Lung (tissue), 12 donors: ENCODE measurements around the gene COL1A2. TPM values are rescaled to one million over a fixed set of nuclear protein-coding genes. Genes with fewer than 3 reads are reported as not detected.

Experiments
- ATAC-seq: fragments of 200-7000 bp; cut with Tn5 transposase; one replicate; pipeline ENCODE4 v1.9.1; 2020; ENCODE audit warnings: moderate number of reproducible peaks; ENCODE audit not compliant: insufficient read depth, low FRiP score
- DNase-seq, 3 donors: peaks; one replicate each; pipeline ENCODE4 v3.0.0-alpha.2; 2013 to 2017
- H3K27ac ChIP-seq, 2 donors: one replicate each; pipeline ENCODE4 v1.5.1; 2013; ENCODE audit warnings: mild to moderate bottlenecking in 2 of 2, moderate library complexity in 2 of 2, control low read depth in 1 of 2, inconsistent platforms in 1 of 2, low read depth in 1 of 2, low read length in 1 of 2
- H3K27me3 ChIP-seq, 3 donors: one replicate each; pipeline ENCODE4 v1.5.1; 2013; ENCODE audit warnings: low read length in 2 of 3; ENCODE audit not compliant: control insufficient read depth in 3 of 3, insufficient read depth in 3 of 3
- H3K36me3 ChIP-seq, 4 donors: one replicate each; pipeline ENCODE4 v1.5.1; 2013; ENCODE audit warnings: low read length in 4 of 4, mild to moderate bottlenecking in 1 of 4, moderate library complexity in 1 of 4; ENCODE audit not compliant: control insufficient read depth in 4 of 4, insufficient read depth in 4 of 4
- H3K4me1 ChIP-seq, 5 donors: one replicate each; pipeline ENCODE4 v1.5.1; 2013; ENCODE audit warnings: low read length in 5 of 5, mild to moderate bottlenecking in 2 of 5, moderate library complexity in 1 of 5; ENCODE audit not compliant: control insufficient read depth in 5 of 5, insufficient read depth in 5 of 5
- H3K4me3 ChIP-seq: one replicate; pipeline ENCODE4 v1.5.1; 2013; ENCODE audit warnings: mild to moderate bottlenecking, control low read depth, moderate library complexity
- H3K9ac ChIP-seq, 2 donors: one replicate each; pipeline ENCODE4 v1.5.1; 2013; ENCODE audit warnings: low read length in 2 of 2, control low read depth in 1 of 2; ENCODE audit not compliant: insufficient read depth in 1 of 2
- H3K9me3 ChIP-seq, 4 donors: one replicate each; pipeline ENCODE4 v1.5.1; 2013; ENCODE audit warnings: low read length in 3 of 4, mild to moderate bottlenecking in 1 of 4, moderate library complexity in 1 of 4; ENCODE audit not compliant: control insufficient read depth in 4 of 4, insufficient read depth in 3 of 4
- CTCF ChIP-seq: IDR thresholded peaks from 2 replicates; pipeline ENCODE4 v1.5.1; 2012; ENCODE audit warnings: mild to moderate bottlenecking; ENCODE audit errors: control extremely low read depth, extremely low read depth
- WGBS, 2 donors: extraction: QIAGEN DNeasy Blood & Tissue Kit; methylation state at CpG; one replicate each; pipeline ENCODE4 v1.1.7; 2013; 5-methylcytosine and 5-hydroxymethylcytosine counted together
- polyA plus RNA-seq, 2 donors: library from polyadenylated mRNA; stranded (reverse); fragments of 200-250 nt; gene quantifications; one replicate each; pipeline ENCODE4 v1.2.1, GENCODE V29; 2013
- total RNA-seq, 2 donors: library from RNA; depleted of rRNA in 1 of 2; stranded (reverse); fragments of >200 nt in 1 of 2; gene quantifications; one replicate each; pipeline ENCODE4 v1.2.1, GENCODE V29; 2014 to 2021
- donor health status: control.
- donor health status: control.
- donor health status: Bipolar disorder and iron deficiency.
- donor health status: healthy.
- donor health status: DM: yes; HTN: yes; CAD: no.

COL1A2 gene
- total and polyA plus RNA-seq, 4 donors: 66.3 to 1,768 (median 336) TPM

GRCh38 chr7:94397722-94398121, 3.0 kb downstream of the COL1A2 start:
- WGBS, 2 donors: 75 to 87% methylated on average over 1 of the region's 1 CpG
- no peak overlapping the region for H3K4me3 ChIP-seq
- TF ChIP-seq CTCF: no peak

GRCh38 chr7:94398841-94399240, 4.1 kb downstream of the COL1A2 start:
- Histone ChIP-seq H3K27ac (no peak overlapping the region), H3K4me3 (no peak overlapping the region), H3K4me1 (peaks cover 0 to 27% (median 2%) of the 10 kb centered on the region in 5 donors), H3K9ac (peak overlapping the region in 1 of 2 donors; percentile 68), H3K27me3 (no peaks in the 10 kb centered on the region), H3K36me3 (peaks cover 0 to 47% (median 22%) of the 10 kb centered on the region in 4 donors), H3K9me3 (no peaks in the 10 kb centered on the region)
- WGBS, 2 donors: 74 to 80% methylated on average over 6 of the region's 6 CpGs
- no peak for DNase-seq
- TF ChIP-seq CTCF: no peak
- ATAC-seq: no peak

More at GRCh38 chr7:94397722-94398121, 3.0 kb downstream of the COL1A2 start:
- DNase-seq: no peak
- H3K4me1 ChIP-seq: peaks cover 0 to 39% (median 7%) of the 10 kb centered on the region in 5 donors
- no peak overlapping the region for H3K27ac ChIP-seq
- no peaks in the 10 kb centered on the region for H3K9me3 ChIP-seq
- H3K9ac ChIP-seq: peak overlapping the region in 1 of 2 donors; percentile 99
- H3K27me3 ChIP-seq: no peaks in the 10 kb centered on the region
- no peak for ATAC-seq
- H3K36me3 ChIP-seq: peaks cover 0 to 40% (median 19%) of the 10 kb centered on the region in 4 donors

- TF ChIP-seq CTCF: no peak
- H3K9me3 ChIP-seq: no peaks in the 10 kb centered on the region
- ATAC-seq (no peak), DNase-seq (no peak)
- no peak overlapping the region for H3K27ac ChIP-seq
- no peak overlapping the region for H3K4me3 ChIP-seq
- H3K36me3 ChIP-seq: peaks cover 0 to 59% (median 27%) of the 10 kb centered on the region in 4 donors
- peak overlapping the region in 1 of 2 donors; percentile 60 for H3K9ac ChIP-seq
- H3K27me3 ChIP-seq: no peaks in the 10 kb centered on the region
- peaks cover 0 to 25% (median 0%) of the 10 kb centered on the region in 5 donors for H3K4me1 ChIP-seq
- WGBS, 2 donors: 84 to 90% methylated on average over 2 of the region's 2 CpGs
Observed at GRCh38 chr7:94400022-94400421, 5.3 kb downstream of the COL1A2 start.
